ENCODE results near the gene KCNQ1OT1.

Gene KCNQ1OT1

DNA sequence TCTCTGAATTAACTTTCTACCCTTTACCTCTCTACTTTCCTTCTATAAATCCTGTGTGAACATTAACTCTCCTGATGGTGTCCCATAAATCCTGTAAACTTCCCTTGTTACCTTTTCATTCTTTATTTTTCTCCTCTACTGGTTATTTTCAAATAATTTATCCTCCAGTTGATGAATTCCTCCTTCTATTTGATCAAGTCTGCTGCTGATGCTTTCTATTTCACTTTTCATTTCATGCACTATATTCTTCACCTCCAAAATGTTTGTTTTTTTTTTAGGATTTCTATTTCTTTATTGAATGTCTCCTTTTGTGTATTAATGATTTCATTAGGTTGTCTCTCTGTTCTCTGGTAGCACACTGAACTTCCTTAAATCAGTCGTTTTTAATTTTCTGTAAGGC is 68.6 kb downstream of the KCNQ1OT1 start:
- DNase-seq (ENCODE audit: low spot score) = no peak
- in situ Hi-C loops (cut with MboI; ENCODE audit: low pct_unique_long_range_greater_than_20kb, low sequenced_read_pairs, unreplicated experiment) = no loop called here
- TF ChIP-seq, protein P1, sequence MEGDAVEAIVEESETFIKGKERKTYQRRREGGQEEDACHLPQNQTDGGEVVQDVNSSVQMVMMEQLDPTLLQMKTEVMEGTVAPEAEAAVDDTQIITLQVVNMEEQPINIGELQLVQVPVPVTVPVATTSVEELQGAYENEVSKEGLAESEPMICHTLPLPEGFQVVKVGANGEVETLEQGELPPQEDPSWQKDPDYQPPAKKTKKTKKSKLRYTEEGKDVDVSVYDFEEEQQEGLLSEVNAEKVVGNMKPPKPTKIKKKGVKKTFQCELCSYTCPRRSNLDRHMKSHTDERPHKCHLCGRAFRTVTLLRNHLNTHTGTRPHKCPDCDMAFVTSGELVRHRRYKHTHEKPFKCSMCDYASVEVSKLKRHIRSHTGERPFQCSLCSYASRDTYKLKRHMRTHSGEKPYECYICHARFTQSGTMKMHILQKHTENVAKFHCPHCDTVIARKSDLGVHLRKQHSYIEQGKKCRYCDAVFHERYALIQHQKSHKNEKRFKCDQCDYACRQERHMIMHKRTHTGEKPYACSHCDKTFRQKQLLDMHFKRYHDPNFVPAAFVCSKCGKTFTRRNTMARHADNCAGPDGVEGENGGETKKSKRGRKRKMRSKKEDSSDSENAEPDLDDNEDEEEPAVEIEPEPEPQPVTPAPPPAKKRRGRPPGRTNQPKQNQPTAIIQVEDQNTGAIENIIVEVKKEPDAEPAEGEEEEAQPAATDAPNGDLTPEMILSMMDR (IDR thresholded peaks at IDR 0.05; ENCODE audit: extremely low read depth, insufficient read depth, missing control alignments) = no peak

DNA sequence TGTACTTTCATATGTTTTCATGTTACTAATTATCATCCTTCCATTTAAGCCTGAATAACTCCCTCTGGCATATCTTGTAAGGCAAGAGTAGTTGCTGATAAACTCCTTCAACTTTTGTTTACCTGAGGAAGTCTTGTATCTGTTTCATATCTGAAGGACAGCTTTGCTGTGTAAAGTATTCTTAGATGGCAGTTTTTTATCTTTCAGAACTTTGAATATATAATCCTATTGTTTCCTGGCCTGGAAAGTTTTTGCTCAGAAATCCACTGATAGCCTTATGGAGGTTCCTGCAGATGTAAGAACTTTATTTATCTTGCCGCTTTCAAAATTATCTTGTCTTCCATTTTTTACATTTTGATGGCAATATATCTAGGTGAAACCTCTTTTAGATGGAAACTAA is 69.1 kb downstream of the KCNQ1OT1 start:
- DNase-seq (ENCODE audit: low spot score) = no peak
- TF ChIP-seq, protein P1 (IDR thresholded peaks at IDR 0.05; ENCODE audit: extremely low read depth, insufficient read depth, missing control alignments) = no peak
- in situ Hi-C loops (cut with MboI; ENCODE audit: low pct_unique_long_range_greater_than_20kb, low sequenced_read_pairs, unreplicated experiment) = no loop called here

DNA sequence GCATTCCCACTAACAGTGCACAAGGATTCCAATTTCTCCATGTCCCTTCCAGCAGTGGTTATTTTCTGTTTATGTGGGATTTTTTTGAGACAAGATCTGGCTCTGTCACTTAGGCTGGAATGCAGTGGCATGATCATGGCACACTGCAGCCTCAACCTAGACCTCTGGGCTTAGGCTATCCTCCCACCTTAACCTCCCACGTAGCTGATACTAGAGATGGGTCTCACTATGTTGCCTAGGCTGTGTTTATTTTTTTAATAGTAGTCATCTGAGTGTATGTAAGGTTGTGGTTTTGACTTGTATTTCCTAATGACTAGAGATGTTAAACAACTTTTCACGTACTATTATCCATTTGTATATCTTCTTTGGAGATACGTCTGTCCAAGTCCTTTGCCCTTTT is 74.6 kb downstream of the KCNQ1OT1 start:
- DNase-seq (ENCODE audit: low spot score) = no peak
- TF ChIP-seq, protein P1 (IDR thresholded peaks at IDR 0.05; ENCODE audit: extremely low read depth, insufficient read depth, missing control alignments) = no peak
- in situ Hi-C loops (cut with MboI; ENCODE audit: low pct_unique_long_range_greater_than_20kb, low sequenced_read_pairs, unreplicated experiment) = no loop called here

DNA sequence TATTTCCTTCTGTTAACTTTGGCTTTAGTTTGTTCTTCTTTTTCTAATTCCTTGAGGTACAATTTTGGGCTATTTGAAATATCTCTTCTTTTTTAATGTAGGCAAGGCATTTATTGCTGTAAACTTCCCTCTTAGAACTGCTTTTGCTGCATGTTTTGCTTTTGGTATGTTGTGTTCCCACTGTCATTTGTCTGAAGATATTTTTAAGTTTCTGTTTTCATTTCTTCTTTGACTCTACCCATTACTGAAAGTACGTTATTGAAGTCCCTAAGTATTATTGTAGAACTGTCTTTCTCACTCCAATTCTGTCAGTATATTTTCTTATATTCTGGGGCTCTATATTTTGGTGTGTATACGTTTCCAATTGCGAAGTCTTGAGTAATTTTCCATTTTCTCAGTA is 77.9 kb downstream of the KCNQ1OT1 start:
- DNase-seq (ENCODE audit: low spot score) = no peak
- in situ Hi-C loops (cut with MboI; ENCODE audit: low pct_unique_long_range_greater_than_20kb, low sequenced_read_pairs, unreplicated experiment) = no loop called here
- TF ChIP-seq, protein P1 (IDR thresholded peaks at IDR 0.05; ENCODE audit: extremely low read depth, insufficient read depth, missing control alignments) = no peak

DNA sequence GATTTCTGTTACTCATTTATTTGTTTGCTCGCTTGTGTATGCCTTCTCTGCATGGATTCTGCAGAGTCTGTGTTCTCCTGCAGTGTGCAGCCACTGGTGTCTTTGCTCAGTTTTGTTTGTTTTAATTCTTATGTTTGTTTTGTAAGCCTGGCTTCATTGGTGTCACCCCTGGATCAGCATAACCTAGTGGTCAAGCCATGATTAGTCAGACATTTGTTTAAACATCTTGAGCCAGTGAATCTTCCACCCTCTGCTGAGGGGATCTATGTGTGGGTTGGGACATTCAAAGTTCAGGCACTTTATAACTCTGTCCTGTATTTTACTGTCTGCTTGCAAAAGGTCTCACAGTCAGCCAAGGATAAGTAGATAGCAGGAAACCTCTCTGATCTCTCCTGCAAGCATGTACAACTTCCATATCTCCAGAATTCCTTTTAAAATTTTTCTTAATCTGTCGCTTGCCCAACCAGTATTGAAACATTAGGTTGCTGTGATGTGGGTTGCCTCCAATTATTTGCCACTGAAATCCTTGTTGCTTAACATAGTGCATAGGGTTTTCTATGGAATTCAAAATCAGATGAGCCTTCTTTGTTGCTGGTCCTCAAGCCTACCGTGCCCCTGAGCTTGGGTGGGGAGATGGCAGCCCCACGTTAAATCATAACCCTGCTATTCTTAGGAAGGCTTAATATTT is 86.8 kb downstream of the KCNQ1OT1 start:
- no peak for DNase-seq (ENCODE audit: low spot score)
- in situ Hi-C loops (cut with MboI; ENCODE audit: low pct_unique_long_range_greater_than_20kb, low sequenced_read_pairs, unreplicated experiment) = no loop called here
- TF ChIP-seq, protein P1 (IDR thresholded peaks at IDR 0.05; ENCODE audit: extremely low read depth, insufficient read depth, missing control alignments) = no peak

DNA sequence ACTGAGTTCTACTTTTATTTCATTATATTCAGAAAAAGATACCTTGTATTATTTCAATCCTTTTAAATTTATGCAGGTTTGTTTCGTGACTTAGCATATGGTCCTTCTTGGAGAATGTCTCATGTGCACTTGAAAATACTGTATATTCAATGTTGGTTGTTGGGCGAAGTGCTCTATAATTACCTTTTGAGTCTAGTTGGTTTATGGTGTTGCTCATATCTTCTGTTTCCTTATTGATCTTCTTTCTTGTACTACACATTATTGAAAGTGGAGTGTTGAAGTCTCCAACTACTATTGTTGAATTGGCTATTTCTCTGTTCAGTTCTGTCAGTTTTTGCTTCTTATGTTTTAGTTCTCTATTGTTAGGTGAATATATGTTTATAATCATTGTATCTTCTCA is 90.4 kb downstream of the KCNQ1OT1 start:
- TF ChIP-seq, protein P1 (IDR thresholded peaks at IDR 0.05; ENCODE audit: extremely low read depth, insufficient read depth, missing control alignments) = no peak
- no peak for DNase-seq (ENCODE audit: low spot score)
- in situ Hi-C loops (cut with MboI; ENCODE audit: low pct_unique_long_range_greater_than_20kb, low sequenced_read_pairs, unreplicated experiment) = no loop called here

All from GM13977 (cell line).